Activated CD4-positive, alpha-beta T cell treated with anti-CD3 and anti-CD28 coated beads, Interleukin-2, amount 10 ng/mL, durations not matched to agents 24 days and 14 days (primary cell): Measurements from ENCODE around the gene ADGRF5. TPM values are rescaled to one million over a fixed set of nuclear protein-coding genes. Genes with fewer than 3 reads are reported as not detected.

Source experiments
- DNase-seq: peaks from one replicate; pipeline ENCODE4 v3.0.0; 2022
- H3K27ac Mint-ChIP-seq: one replicate; pipeline ENCODE4 v1.8.0; 2022; ENCODE audit warnings: mild to moderate bottlenecking, mixed read lengths
- H3K27me3 Mint-ChIP-seq: one replicate; pipeline ENCODE4 v1.8.0; 2022; ENCODE audit warnings: mixed read lengths
- H3K36me3 Mint-ChIP-seq: one replicate; pipeline ENCODE4 v1.8.0; 2022; ENCODE audit warnings: low read depth, mild to moderate bottlenecking, mixed read lengths
- H3K4me1 Mint-ChIP-seq: one replicate; pipeline ENCODE4 v1.8.0; 2021; ENCODE audit warnings: mixed read lengths
- H3K4me3 Mint-ChIP-seq: one replicate; pipeline ENCODE4 v1.8.0; 2022; ENCODE audit warnings: mild to moderate bottlenecking, moderate library complexity, mixed read lengths
- H3K9me3 Mint-ChIP-seq: one replicate; pipeline ENCODE4 v1.8.0; 2021; ENCODE audit warnings: mixed read lengths
- intact Hi-C: fragments of 100-400 bp; cut with micrococcal nuclease; formaldehyde crosslinking; loops from one replicate; pipeline ENCODE4 v1.15.1; 2023
- total RNA-seq: library from RNA; stranded (reverse); gene quantifications from 2 replicates; pipeline ENCODE4 v1.2.3, GENCODE V29; 2022

ADGRF5 gene
- total RNA-seq, 1 donor from 2014 or later: not detected

GRCh38 chr6:46917002-46917545 lies 4.7 kb downstream of the ADGRF5 start:
- no peaks in the 10 kb centered on the region for H3K4me1 Mint-ChIP-seq
- H3K27me3 Mint-ChIP-seq: no peaks in the 10 kb centered on the region
- intact Hi-C loops: no loop called here
- DNase-seq: no peak
- H3K4me3 Mint-ChIP-seq: no peak overlapping the region
- H3K36me3 Mint-ChIP-seq: no peaks in the 10 kb centered on the region
- H3K27ac Mint-ChIP-seq: no peak overlapping the region
- no peaks in the 10 kb centered on the region for H3K9me3 Mint-ChIP-seq

DNA sequence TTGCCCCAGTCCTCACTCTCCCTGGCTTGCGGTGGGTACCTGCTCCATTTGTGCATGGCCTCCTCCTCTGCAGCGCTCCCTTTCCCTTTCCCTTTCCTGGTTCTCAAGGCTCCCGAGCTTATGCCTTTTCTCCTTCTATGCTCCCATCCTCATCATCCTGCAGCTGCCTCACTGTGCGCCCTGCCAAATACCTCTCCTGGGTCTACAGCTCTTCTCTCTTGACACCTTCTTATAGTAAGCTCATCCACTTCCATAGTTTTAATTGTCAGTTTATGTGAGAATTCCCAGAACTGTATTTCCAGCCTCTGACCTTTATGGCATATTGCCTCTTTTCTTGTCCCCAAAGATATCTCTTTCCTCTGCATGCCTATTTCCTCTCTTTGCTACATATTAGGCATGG lies 5.9 kb downstream of the ADGRF5 start:
- no peak overlapping the region for H3K4me3 Mint-ChIP-seq
- H3K27me3 Mint-ChIP-seq: no peaks in the 10 kb centered on the region
- no peaks in the 10 kb centered on the region for H3K4me1 Mint-ChIP-seq
- no peaks in the 10 kb centered on the region for H3K9me3 Mint-ChIP-seq
- H3K36me3 Mint-ChIP-seq: no peaks in the 10 kb centered on the region
- H3K27ac Mint-ChIP-seq: no peak overlapping the region
- no peak for DNase-seq
- intact Hi-C loops: no loop called here

DNA sequence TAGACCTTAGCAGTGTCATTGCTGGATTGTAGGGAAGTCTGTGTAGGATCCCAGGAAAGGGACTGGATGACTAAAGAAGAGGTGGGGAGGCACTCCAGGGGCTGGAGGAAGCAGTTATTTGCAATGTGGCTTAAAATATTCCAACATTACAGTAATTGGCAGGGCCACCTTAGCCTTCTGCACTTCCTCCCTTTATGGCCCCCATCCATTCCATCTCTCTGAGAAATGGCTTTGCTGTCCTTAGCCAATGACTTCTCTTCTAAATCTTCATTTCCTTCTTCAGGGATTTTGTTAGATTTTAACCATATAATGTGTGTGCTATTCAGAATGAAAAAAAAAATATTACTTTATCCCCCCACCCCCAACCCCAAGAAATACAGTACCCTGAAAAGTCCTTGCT lies 6.4 kb downstream of the ADGRF5 start:
- DNase-seq: no peak
- intact Hi-C loops: no loop called here
- no peak overlapping the region for H3K27ac Mint-ChIP-seq
- no peaks in the 10 kb centered on the region for H3K4me1 Mint-ChIP-seq
- H3K27me3 Mint-ChIP-seq: no peaks in the 10 kb centered on the region
- H3K9me3 Mint-ChIP-seq: no peaks in the 10 kb centered on the region
- no peak overlapping the region for H3K4me3 Mint-ChIP-seq
- no peaks in the 10 kb centered on the region for H3K36me3 Mint-ChIP-seq

DNA sequence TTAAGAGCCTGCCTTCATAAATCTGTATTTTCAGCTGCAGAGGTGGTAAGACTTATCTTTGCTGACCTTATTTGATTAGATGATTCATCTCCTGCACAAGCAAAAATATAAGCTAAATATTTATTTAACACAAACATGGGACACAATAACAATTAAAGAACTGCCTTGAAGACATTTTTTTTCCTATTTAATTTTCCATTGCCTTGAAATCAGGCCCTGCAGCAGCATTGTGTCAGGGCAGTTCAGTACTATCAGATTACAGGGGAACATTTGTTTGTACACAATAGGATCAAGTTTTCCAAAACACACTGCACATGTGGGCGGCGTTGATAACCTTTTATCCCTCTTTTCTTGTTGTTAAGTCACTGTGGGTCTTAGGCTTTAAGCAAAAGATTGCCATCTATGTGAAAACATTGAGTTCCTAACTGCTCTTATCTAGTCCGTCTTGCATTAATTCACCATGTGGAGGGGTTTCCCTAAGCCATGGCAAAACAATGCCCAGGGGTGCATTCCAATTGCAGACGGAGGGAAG lies 7.4 kb downstream of the ADGRF5 start:
- no peaks in the 10 kb centered on the region for H3K27me3 Mint-ChIP-seq
- H3K36me3 Mint-ChIP-seq: no peaks in the 10 kb centered on the region
- H3K4me3 Mint-ChIP-seq: no peak overlapping the region
- DNase-seq: no peak
- H3K9me3 Mint-ChIP-seq: no peaks in the 10 kb centered on the region
- no peak overlapping the region for H3K27ac Mint-ChIP-seq
- no peaks in the 10 kb centered on the region for H3K4me1 Mint-ChIP-seq
- intact Hi-C loops: no loop called here

- no peaks in the 10 kb centered on the region for H3K36me3 Mint-ChIP-seq
- H3K4me1 Mint-ChIP-seq: no peaks in the 10 kb centered on the region
- no peak overlapping the region for H3K4me3 Mint-ChIP-seq
- H3K27ac Mint-ChIP-seq: no peak overlapping the region
- intact Hi-C loops: no loop called here
- no peaks in the 10 kb centered on the region for H3K9me3 Mint-ChIP-seq
- no peak for DNase-seq
- H3K27me3 Mint-ChIP-seq: peaks cover 1% of the 10 kb centered on the region
Observed at GRCh38 chr6:46909371-46909770, 12.4 kb downstream of the ADGRF5 start.

- intact Hi-C loops: no loop called here
- Mint-ChIP-seq H3K36me3 (no peaks in the 10 kb centered on the region), H3K27me3 (peaks cover 1% of the 10 kb centered on the region), H3K4me3 (no peak overlapping the region), H3K9me3 (no peaks in the 10 kb centered on the region), H3K4me1 (no peaks in the 10 kb centered on the region), H3K27ac (no peak overlapping the region)
- DNase-seq: no peak
Observed at GRCh38 chr6:46906776-46907175, 15.0 kb downstream of the ADGRF5 start.

- H3K27me3 Mint-ChIP-seq: peaks cover 1% of the 10 kb centered on the region
- H3K27ac Mint-ChIP-seq: no peak overlapping the region
- DNase-seq: no peak
- no peaks in the 10 kb centered on the region for H3K9me3 Mint-ChIP-seq
- intact Hi-C loops: no loop called here
- H3K4me3 Mint-ChIP-seq: no peak overlapping the region
- no peaks in the 10 kb centered on the region for H3K36me3 Mint-ChIP-seq
- H3K4me1 Mint-ChIP-seq: no peaks in the 10 kb centered on the region
Observed at GRCh38 chr6:46904117-46904516, 17.6 kb downstream of the ADGRF5 start.

GRCh38 chr6:46903175-46903574 lies 18.6 kb downstream of the ADGRF5 start:
- Mint-ChIP-seq H3K9me3 (no peaks in the 10 kb centered on the region), H3K27me3 (peaks cover 1% of the 10 kb centered on the region), H3K36me3 (no peaks in the 10 kb centered on the region), H3K27ac (no peak overlapping the region), H3K4me3 (no peak overlapping the region), H3K4me1 (no peaks in the 10 kb centered on the region)
- no peak for DNase-seq
- intact Hi-C loops: no loop called here

DNA sequence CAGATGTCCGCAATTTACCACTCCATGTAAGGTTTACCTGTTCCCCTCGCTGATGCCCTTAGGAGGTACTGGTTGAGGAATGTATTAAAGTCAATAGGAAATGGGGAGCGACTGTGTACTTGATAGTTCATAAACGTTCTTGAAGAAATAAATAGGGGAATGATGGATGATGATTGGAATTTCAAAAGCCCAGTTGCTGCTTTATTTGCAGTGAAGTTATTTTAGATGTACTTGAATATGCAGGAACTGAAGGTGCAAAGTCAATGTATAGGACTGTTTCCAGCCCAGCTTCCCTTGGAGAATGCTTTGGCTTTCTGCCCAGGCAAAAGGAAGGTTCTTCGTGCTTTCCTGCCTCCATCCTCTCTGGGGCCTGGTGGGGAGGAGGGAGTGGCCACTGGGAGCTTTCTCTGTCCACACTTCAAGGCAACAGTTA lies 19.8 kb downstream of the ADGRF5 start:
- DNase-seq: no peak
- H3K36me3 Mint-ChIP-seq: no peaks in the 10 kb centered on the region
- peaks cover 1% of the 10 kb centered on the region for H3K27me3 Mint-ChIP-seq
- H3K4me3 Mint-ChIP-seq: no peak overlapping the region
- no peak overlapping the region for H3K27ac Mint-ChIP-seq
- H3K9me3 Mint-ChIP-seq: no peaks in the 10 kb centered on the region
- no peaks in the 10 kb centered on the region for H3K4me1 Mint-ChIP-seq
- intact Hi-C loops: no loop called here

DNA sequence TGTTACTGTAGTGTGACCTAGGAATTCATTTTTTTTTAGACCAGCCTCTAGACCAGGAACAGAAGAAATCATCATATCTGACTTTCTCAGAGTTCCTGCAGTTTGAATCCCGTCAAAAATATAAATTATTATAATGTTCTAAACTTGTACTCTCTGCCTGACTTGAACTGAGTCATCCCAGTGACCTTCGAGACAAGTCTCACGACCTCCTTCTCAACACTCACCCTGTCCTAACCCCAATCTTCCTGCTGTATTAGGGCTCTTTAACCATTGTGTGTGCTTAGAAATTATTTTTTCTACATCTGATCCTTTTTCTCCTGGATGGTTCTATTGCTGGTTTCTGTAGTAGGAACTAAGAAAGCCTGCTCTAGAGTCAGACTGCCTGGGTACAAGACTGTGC lies 21.5 kb downstream of the ADGRF5 start:
- Mint-ChIP-seq H3K4me1 (no peaks in the 10 kb centered on the region), H3K36me3 (no peaks in the 10 kb centered on the region), H3K9me3 (no peaks in the 10 kb centered on the region), H3K27me3 (no peaks in the 10 kb centered on the region), H3K27ac (no peak overlapping the region), H3K4me3 (no peak overlapping the region)
- intact Hi-C loops: no loop called here
- DNase-seq: no peak

DNA sequence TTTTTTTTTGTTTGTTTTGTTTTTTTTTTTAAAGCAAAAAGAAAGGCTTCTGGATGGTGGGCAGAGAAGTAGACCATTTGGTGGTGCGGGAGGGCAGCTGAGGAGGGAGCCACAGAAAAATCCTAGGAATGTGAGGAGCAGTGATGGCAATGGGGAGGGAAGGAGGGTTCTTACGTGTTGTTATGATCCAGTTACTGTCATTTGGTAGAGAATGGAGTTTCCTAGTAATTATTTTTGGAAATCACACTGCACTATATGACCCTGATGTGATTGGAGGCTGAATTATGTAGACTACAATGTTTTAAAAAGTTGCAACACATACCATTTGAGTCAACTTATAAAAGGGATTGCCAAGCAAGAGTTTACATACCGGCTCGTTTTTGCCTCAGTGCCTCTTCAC lies 22.1 kb downstream of the ADGRF5 start:
- intact Hi-C loops: no loop called here
- H3K9me3 Mint-ChIP-seq: no peaks in the 10 kb centered on the region
- H3K36me3 Mint-ChIP-seq: no peaks in the 10 kb centered on the region
- DNase-seq: no peak
- no peak overlapping the region for H3K27ac Mint-ChIP-seq
- no peak overlapping the region for H3K4me3 Mint-ChIP-seq
- no peaks in the 10 kb centered on the region for H3K4me1 Mint-ChIP-seq
- H3K27me3 Mint-ChIP-seq: no peaks in the 10 kb centered on the region

DNA sequence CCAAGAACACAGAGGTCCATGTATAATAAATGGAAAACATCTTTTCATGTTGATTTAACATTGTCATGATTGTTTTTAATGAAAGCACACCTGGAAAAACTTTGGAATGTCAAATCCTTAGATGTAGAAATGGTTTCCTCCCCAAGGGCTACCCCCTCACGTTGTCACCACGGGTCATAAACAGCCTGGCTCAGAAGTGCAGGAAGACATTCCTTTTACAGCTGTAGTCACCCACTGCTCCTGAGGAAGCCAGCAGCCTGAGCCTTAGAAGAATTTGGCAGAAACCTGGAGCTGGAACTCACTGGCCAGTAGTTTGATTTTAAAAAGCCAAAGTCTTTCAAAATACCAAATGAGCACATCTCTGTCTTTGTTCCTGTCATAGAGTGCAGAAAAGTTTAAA lies 23.7 kb downstream of the ADGRF5 start:
- H3K27me3 Mint-ChIP-seq: no peaks in the 10 kb centered on the region
- intact Hi-C loops: no loop called here
- no peaks in the 10 kb centered on the region for H3K4me1 Mint-ChIP-seq
- no peaks in the 10 kb centered on the region for H3K36me3 Mint-ChIP-seq
- H3K4me3 Mint-ChIP-seq: no peak overlapping the region
- no peak for DNase-seq
- H3K27ac Mint-ChIP-seq: no peak overlapping the region
- no peaks in the 10 kb centered on the region for H3K9me3 Mint-ChIP-seq

GRCh38 chr6:46896871-46897270 lies 24.9 kb downstream of the ADGRF5 start:
- H3K27ac Mint-ChIP-seq: no peak overlapping the region
- intact Hi-C loops: no loop called here
- H3K36me3 Mint-ChIP-seq: no peaks in the 10 kb centered on the region
- no peak overlapping the region for H3K4me3 Mint-ChIP-seq
- H3K4me1 Mint-ChIP-seq: no peaks in the 10 kb centered on the region
- DNase-seq: no peak
- no peaks in the 10 kb centered on the region for H3K27me3 Mint-ChIP-seq
- H3K9me3 Mint-ChIP-seq: no peaks in the 10 kb centered on the region

DNA sequence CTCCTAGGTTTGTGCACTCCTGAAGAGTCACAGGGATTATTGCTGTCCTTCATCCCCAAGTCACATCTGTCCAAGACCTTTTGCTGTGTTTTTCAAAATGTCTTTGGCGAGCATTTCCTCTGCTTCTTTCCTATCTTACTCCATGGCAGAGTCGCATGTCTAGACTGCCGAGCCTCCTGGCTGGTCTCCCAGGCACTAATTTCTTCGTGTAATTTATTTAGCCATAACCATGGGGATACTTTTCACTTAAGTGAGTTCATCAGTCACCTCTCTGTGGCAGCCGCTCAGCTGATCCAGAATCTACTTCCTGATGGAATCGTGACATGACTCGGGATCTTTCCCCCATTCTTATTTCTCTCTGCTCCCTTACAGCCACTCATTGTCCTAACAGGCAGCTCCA lies 25.8 kb downstream of the ADGRF5 start:
- no peaks in the 10 kb centered on the region for H3K36me3 Mint-ChIP-seq
- H3K27ac Mint-ChIP-seq: no peak overlapping the region
- H3K4me3 Mint-ChIP-seq: no peak overlapping the region
- intact Hi-C loops: no loop called here
- DNase-seq: no peak
- no peaks in the 10 kb centered on the region for H3K4me1 Mint-ChIP-seq
- H3K27me3 Mint-ChIP-seq: no peaks in the 10 kb centered on the region
- no peaks in the 10 kb centered on the region for H3K9me3 Mint-ChIP-seq

- no peaks in the 10 kb centered on the region for H3K27me3 Mint-ChIP-seq
- no peaks in the 10 kb centered on the region for H3K4me1 Mint-ChIP-seq
- no peak overlapping the region for H3K27ac Mint-ChIP-seq
- no peak for DNase-seq
- intact Hi-C loops: no loop called here
- no peaks in the 10 kb centered on the region for H3K9me3 Mint-ChIP-seq
- H3K36me3 Mint-ChIP-seq: no peaks in the 10 kb centered on the region
- no peak overlapping the region for H3K4me3 Mint-ChIP-seq
Observed at GRCh38 chr6:46894433-46894832, 27.3 kb downstream of the ADGRF5 start.
